ENCODE results near the gene HPCA.

Gene HPCA

DNA sequence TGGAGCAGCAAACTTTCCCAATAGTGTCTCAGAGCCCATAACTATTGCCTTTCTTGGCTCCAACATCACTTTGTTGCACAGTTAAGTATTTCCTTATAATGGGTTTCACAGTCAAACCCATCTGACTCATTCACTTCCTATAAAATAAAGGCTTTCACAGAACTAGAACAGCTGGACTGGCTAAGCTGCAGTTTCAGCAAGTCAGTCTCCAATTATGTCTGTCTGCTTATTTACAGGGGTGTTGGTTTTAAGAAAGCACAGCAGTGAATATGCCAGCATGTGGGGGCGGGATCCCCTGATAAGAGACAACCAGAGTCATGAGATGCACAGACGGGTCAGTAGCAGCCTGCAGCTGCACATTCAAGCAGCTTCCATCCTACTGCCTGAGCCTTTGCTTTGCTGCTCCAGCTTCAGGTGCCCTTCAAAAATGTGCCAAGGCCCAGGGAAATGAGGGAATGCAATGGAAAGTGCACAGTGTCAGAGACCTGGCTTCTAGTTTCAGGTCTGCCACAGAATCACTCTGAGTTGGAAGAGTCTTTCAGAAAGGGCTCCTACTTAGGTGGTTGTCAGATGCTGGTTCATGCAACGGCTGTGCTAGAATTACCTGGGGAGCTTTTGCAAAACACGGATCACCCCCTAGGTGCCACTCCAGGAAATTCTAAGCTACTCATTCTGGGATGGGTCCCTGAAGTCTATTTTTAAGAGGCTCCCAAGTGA, 53.5 kb downstream of the HPCA start:
- DNase-seq = no peak

DNA sequence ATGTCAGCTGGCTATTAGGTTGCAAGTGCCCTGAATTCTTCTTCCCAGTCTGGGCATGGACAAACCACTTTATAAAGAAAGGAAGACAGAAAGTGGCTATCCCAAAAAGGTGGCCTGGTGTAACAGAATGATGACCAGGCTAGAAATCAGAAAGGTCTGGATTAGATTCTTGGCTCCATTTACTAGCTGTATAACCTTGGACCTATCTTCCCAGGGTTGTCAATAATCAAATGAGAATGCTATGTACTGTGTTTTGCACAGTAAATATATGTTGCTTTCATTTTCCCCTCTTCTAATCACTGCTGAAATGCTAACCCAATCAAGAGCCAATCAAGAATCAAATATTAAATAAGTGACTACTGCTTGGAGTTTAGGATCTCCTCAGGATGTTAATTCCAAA, 57.9 kb downstream of the HPCA start:
- no peak for DNase-seq

All from CD4-positive, alpha-beta T cell treated with Interleukin-17A for 1 hour (primary cell).